HG02981 (cell line): ENCODE data around the gene KHSRP.
A peak's percentile ranks its signal among the peaks of the same experiment; 100 is the strongest.
"Not testable (repeated sequence)": the region's sequence is repeated elsewhere in the genome, so short reads cannot be mapped to it uniquely, and the experiment has no call there.

Experiments used
- ATAC-seq: cut with Tn5 transposase; IDR thresholded peaks from one replicate; pipeline ENCODE4 v1.9.1; 2021; ENCODE audit warnings: mild to moderate bottlenecking, moderate library complexity; ENCODE audit not compliant: unreplicated experiment

KHSRP gene

DNA sequence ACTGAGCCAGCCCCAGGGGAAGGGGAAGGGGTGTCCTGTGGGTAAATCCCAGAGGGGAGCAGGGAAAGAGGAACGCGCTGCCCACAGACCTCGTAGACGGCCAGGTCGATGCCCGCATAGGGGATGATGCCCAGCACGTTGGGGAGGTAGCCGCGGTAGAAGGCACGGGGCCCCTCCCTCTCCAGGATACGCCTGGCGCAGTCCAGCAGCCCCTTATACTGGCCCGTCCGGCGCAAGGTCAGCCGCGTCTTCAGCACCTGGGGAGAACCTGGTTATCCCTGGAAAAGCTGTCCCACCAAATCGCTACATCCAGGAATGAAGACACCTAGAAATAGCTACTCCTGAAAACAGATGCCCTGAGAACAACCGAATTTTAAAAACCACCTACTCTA, 27.6 kb upstream of the KHSRP start:
- no peak for ATAC-seq

DNA sequence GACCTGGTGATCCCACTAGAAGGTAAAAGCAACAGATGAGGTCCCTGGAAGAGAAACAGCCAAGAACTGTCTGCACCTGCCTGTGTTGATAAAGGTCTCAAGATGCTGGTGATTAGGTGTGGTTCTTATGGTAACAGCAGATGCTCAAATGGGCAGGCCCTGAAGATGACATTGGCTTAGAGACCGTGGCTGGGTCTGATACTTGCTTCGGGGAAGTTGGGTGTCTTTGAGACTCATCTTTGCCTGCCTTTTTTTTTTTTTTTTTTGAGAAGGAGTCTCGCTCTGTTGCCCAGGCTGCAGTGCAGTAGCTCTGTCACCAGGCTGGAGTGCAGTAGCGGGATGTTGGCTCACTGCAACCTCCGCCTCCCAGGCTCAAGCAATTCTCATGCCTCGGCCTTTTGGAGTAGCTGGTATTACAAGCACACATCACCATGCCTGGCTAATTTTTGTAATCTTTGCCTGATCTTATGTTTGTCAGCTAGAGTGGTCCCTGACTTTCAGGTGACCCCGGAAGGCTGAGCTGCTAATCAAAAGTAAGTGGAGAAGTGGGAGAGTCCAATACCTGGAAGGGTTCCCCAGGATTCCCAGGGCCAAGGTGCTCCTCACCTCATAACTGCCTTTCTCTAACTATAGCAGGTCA, 27.1 kb upstream of the KHSRP start:
- no peak for ATAC-seq

DNA sequence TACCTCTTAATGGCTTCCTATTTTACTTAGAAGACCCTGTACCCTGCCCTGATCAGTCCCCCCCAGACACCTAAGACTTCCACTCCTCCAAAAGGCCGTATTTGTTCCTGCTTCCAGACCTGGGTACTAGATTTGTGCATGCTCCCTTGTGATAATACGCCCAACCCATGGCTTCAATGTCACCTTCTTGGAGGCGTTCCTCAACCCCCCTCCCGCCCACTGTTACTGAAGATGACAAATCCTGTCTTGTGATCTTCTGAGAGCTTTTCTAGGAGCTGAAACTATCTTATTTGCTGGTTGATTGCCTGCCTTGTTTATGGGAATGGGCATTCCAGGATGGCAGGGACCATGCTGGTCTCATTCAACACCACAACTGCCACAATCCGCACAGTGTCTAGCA, 25.6 kb upstream of the KHSRP start:
- ATAC-seq: no peak

DNA sequence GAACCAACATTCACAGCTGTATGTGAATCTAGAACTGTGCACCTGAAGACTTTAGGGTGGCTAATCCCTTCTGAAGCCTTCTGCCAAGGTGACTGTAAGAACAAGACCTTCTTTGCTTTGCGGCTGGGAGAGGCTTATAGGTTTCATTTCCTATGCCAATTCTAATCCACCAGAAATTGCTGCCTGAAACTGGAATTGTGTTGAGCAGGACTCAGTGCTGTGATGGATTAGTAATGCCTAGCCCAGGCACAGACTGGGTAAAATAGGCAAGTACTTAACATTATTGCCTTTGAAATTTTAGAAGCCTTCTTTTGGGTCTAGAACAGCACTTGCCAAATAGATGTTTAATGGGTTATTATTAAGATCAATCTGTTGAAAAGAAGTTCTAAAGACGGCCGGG, 23.4 kb upstream of the KHSRP start:
- ATAC-seq: no peak

DNA sequence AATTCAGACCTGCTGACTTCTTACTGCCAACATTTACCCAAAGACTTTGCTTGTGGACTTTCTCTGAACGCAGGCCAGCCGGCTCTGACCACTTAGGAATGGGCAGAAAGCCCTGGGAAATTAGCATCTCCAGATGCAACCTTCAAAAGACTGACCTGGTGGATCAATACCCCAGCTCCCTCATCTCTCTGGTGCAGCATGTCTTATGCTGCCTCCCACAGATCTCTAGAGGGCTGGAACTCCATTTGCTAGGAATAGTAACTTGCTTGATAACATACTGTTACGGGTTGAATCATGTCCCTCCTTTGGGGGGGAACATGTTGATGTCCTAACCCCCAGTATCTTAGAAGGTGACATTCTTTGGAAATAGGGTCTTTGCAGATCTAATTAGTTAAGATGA, 21.8 kb upstream of the KHSRP start:
- no peak for ATAC-seq

DNA sequence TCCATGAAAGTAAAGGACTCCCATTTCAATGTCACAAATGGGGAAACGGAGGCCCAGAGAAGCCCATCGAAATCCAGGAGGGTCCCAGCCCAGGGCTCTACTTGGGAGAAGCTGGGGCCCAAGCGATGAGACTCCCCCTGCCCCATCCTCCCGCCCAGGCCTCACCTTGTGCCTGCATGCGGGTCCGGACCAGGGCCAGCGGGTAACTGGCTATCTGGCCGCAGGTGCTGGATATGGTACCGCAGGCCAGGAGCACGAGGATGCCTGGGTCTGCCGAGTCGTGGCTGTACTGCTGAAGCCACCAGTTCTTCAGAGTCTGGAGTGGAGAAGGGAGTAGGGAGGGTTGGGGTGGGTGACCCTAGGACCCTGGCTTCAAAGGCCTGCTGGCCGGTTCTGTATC, 19.4 kb upstream of the KHSRP start:
- no peak for ATAC-seq

DNA sequence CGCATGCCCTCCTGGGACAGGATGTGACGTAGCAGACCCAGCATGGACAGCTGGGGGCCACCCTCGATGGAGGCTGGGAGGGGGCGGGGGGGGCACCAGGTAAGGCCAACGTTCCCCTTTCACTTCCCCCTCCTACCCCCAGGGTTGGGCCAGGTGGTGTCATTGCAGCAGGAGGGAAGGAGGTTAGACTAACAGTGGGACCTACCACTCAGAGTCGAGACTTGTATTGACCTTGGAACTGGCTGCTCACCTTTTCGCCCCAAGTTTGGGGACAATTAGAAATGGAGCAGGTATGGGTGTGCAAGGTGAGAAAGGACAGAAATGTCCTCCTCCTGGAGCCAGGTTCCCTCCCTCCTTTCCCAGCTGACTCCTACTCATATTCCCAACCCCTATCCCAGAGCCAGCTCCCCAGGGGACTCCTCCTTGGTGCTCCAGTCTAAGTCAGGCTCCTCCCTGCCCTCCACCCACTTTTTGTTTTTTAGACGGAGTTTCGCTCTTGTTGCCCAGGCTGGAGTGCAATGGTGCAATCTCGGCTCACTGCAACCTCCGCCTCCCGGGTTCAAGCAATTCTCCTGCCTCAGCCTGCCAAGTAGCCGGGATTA, 17.6 kb upstream of the KHSRP start:
- no peak for ATAC-seq

DNA sequence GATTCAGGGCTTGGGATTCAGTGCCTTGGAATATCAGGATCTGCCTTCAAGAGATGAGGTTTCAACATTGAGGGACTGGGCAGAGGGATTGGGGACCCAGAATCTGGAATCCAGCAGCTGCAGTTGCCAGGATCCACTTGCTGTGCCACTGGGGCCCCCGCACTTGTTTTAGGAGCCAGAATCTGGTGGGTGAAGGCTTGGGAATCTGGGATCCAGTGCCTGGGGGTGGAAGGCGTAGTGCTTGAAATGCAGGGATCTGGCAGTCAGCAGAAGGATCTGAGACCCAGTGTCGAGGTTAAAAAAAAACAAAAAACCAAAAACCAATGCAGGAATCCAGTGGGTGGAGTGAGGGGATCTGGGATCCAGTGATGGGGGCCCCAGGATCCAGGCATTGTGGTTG, 16.3 kb upstream of the KHSRP start:
- ATAC-seq: no peak

DNA sequence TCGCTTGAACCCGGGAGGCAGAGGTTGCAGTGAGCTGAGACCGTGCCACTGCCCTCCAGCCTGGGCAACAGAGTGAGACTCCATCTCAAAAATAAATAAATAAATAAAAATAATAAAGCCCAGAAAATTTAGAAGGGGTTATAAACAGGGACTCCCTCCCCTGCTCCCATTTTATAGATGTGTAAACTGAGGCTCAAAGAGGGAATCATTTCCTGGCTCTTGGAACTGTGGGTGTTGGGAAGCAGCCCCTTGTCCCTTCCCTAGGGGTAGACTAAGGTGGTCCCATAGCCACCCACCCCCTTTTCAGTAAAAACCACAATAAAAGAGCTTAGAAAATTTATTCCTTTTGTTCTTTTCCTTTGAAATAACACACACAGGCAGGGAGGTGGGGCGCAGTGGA, 15.1 kb upstream of the KHSRP start:
- no peak for ATAC-seq

DNA sequence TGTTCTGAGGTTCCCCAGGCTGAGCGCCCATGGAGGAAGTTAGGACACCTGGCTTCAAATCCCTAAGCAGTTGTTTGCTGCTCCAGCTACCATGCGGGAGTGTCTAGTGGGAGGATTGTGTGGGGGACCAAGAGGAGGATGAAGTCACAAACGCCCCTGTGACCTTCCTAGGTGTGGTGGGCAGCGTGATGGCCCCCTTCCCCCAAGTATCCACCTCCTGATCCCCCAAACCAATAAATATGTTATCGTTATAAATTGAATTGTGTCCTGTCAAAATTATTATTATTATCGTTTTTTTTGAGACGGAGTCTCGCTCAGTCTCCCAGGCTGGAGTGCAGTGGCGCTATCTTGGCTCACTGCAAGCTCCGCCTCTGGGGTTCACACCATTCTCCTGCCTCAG, 9.1 kb upstream of the KHSRP start, which contains the start of gene SLC25A41:
Gene SLC25A41 (minus strand): TSS at position 101 of the 400 bp plus-strand sequence. CDS start 70 bp downstream, at position 31.
- no peak for ATAC-seq

DNA sequence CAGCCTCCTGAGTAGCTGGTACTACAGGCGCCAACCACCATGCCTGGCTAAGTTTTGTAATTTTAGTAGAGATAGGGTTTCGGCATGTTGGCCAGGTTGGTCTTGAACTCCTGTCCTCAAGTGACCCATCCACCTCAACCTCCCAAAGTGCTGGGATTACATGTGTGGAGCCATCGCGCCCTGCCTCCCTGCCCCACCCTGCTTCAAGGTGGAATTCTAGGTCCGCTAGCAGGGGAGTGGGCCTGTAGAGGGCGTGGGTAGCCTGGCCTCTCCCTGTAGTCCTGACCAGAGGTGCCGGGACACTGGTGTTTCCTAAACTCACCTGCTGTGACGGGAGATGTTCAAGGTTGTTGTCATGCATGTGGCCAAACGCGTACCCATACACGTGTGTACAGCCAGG, 8.6 kb upstream of the KHSRP start:
- no peak for ATAC-seq

DNA sequence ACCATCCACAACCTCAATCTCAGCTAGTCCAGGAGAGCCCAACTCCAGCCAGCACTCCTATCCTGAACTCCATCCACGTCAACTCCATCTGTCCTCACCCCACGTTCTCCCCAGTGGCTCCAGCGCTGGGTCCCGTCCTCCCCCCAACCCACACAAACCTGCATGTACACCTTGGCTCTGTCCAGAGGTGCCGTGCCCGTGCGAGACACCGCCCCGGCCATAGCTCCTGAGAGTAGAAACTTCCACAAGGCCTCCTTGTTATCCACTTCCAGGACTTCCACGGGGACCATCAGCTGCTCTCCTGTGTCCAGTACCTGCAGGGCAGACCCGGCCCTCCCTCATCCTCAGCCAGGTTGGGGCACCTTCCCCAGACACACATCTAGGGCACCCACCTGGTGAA, 7.3 kb upstream of the KHSRP start:
- no peak for ATAC-seq

DNA sequence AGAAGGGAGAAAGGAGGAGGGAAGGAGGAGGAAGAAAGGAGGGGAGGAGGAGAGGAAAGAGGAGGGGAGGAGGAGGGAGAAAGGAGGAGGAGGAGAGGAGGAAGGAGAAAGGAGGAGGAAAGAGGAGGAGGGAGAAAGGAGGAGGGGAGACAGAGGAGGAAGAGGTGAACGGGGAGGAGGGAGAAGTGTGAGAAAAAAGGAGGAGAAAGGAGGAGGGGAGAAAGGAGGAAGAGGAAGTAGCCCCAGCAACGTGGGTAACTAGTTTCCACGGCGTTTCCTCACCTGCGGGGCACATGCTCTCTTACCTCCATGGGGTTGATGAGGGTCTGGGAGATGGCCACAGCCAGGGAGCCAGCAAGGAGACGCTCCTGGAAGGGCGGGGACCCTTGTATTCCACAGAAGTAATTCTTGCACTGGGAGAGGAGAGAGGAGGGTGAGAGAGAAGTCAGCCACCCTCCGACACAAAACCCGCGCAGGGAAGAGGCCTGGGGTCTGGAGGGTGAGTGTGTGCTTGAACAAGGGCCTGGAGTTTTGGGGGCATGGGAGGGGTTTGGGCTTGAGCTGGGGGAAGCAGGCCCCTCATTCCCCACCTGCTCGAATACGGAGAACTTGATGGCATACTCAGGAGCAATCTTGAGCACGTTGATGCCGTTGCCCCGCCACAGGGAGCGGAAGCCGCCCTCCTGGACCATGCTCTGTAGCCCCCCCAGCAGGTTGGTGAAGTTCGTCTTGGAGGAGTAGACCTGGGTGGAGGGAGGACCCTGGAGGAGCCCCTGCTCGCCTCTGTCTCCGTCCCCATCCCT, 5.0 kb upstream of the KHSRP start:
- no peak for ATAC-seq

DNA sequence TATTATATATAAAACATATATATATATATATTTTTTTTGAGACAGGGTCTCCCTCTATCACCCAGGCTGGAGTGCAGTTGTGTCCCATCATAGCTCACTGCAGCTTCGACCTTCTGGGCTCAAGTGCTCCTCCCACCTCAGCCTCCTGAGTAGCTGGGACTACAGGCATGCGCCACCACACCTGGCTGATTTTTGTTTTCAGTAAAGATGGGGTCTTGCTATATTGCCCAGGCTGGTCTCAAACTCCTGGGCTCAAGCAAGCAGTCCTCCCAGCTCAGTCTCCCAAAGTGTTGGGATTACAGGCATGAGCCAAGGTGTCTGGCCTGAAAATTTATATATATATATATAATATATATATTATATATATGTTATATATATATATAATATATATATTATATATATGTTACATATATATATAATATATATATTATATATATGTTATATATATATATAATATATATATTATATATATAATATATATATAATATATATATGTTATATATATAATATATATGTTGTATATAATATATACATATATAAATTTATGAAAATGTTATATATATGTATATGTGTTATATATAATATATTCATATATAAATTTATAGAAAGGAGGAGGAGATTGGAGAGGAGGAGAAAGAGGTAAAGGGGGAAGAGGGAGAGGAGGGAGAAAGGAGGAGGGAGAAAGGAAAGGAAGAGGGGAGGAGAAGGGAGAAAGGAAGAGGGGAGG, 4.2 kb upstream of the KHSRP start:
- ATAC-seq: not testable (repeated sequence)

DNA sequence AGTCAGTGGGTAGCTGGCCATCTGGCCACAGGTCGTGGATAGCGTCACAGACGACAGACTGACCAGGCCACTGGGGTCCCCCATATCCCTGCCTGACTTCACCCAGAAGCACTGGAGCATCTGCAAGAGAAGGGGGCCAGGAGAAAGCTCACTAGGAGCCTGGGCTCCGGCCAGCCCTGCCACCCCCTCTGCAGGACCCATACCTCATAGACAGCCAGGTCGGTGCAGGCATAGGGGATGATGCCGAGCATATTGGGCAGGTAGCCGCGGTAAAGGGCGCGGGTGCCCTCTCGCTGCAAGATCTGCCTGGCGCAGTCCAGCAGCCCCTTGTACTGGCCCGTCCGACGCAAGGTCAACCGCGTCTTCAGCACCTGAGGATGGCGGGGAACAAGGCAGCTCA, 2.5 kb upstream of the KHSRP start:
- ATAC-seq: no peak

DNA sequence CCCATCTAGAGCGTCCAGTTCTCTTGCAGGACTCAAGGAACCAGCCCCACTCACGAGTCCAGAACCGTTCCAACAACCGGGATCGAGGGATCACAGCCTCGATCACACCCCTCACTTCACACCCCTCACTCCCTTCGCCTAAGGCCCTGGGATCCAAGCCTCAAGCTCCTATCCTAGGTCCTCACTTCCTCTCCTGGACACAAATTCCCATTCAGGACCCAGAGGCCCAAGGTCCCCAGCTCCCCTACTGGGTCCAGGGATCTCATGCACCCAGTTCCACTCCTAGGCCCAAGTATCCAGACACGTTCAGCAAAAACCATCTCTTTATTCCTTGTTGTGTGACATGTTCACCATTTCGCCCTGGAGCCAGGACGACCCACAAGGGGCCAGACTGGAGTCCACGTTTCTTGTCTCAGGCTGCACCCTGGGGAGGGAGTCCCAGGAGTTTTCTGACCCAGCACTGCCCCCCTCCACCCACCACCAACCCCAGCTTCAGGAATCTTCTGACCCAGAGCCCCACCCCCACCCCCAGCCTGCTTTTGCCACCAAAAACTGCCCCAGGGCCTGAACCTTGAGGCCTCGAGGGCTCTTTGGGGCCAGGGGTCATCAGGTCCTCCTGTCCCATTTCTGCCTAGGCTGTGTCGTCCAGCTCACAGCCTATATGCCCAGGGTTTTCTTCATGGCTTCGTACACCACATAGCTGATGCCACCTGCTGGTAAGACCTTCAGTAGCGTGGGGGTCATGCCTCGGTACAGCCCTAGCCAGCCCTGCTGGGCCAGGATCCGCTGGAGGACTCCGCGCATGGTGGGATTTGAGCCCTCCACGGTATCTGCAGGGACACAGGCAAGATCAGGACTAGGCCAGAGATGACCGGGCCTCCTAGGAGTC, 1.4 kb upstream of the KHSRP start:
- ATAC-seq: no peak

DNA sequence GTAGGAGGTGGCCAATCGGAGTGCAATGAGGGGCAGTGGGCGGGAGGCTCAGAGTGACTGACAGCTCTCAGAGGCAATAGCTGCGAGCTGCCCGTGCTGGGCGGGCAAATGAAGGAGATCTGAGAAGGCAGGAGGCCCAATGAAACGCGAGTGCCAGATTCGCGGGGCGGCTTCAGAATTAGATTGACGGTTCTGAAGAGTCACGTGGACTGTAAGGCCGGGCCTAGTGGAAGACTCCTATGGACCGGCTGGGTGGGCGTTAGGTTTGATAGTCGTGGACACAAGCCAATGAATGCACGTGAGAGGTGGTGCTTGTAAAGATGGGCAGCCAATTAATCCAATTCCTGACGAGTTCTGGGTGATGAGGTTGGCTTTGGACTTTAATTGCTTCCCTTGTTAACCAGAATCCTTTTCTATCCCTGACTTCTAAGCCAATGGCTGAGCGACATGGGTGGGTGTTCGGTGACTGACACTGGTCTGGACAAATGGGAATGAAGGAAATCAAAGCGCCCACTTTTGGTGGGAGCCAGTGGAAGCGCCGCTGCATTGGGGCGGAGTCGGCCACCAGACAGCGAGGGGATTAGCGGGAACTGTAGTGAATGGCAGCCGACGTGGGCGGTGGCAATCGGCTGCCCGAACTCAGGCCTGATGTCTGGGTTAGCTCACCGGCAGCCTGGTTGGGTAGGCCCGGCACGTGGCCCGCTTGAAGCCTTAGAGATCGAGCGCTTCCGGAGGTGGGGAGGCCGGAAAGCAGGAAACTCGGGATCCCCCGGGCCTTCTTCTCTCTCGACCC, 524 bp upstream of the KHSRP start:
- peak; percentile 86 for ATAC-seq

DNA sequence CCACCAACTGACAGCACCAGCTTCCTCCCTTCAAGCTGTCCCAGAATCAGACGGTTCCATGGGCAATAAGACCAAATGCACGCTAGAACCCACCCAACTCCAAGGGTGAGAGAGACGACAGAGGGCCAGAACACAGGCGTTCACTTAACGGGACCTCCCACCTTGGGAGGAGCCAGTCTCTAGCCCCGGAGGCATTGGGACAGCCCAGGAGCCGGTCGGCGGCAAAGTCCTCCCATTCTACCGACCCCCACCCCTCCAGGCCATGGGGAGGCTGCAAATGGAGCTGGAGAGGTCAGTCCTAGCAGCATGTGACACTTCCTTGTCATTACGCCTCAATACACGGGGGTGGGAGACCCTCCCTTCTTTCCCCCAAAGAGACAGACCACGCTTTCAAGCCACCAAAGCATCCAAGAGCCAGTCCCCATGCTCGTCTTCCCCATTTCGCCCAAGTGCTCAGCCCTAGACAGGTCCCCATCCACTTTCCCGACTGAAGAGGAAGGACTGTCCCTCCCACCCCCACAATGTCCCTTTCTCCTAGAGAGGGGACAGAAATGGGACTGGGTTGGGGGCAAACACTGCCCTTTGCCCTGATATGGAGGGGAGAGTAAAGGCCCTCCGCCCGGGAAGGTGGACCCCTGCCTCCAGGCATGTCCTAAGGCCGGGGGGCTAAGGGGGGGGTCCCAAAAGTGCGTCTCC, 964 bp downstream of the KHSRP start:
- no peak for ATAC-seq
